ENCODE measurements around the gene FBN1. TPM values are rescaled to one million over a fixed set of nuclear protein-coding genes. Genes with fewer than 3 reads are reported as not detected.
A peak's percentile ranks its signal among the peaks of the same experiment; 100 is the strongest.

Gene FBN1
- total RNA-seq, 1 donor from 2014 or later = 6.9 TPM

GRCh38 chr15:48391950-48392349 is 253.6 kb downstream of the FBN1 start:
- no peak for ATAC-seq

- ATAC-seq = no peak
Observed at GRCh38 chr15:48389691-48390143, 255.8 kb downstream of the FBN1 start.

- no peak for ATAC-seq
Observed at GRCh38 chr15:48388910-48389309, 256.6 kb downstream of the FBN1 start.

- no peak for ATAC-seq
Observed at GRCh38 chr15:48388016-48388851, 257.3 kb downstream of the FBN1 start.

GRCh38 chr15:48385031-48385830 is 260.3 kb downstream of the FBN1 start:
- peak; percentile 97 for ATAC-seq

GRCh38 chr15:48384616-48385015 is 260.9 kb downstream of the FBN1 start:
- ATAC-seq = peak; percentile 83

GRCh38 chr15:48383031-48383430 is 262.5 kb downstream of the FBN1 start:
- no peak for ATAC-seq

- no peak for ATAC-seq
Observed at GRCh38 chr15:48381861-48382260, 263.6 kb downstream of the FBN1 start.

- no peak for ATAC-seq
Observed at GRCh38 chr15:48380198-48380597, 265.3 kb downstream of the FBN1 start.

GRCh38 chr15:48375767-48376166 is 269.7 kb downstream of the FBN1 start:
- ATAC-seq = no peak

GRCh38 chr15:48374472-48374871 is 271.0 kb downstream of the FBN1 start:
- ATAC-seq = no peak

GRCh38 chr15:48373821-48374451 is 271.6 kb downstream of the FBN1 start:
- peak; percentile 96 for ATAC-seq

- no peak for ATAC-seq
Observed at GRCh38 chr15:48371961-48372360, 273.5 kb downstream of the FBN1 start.

- no peak for ATAC-seq
Observed at GRCh38 chr15:48371550-48371949, 274.0 kb downstream of the FBN1 start.

- ATAC-seq = peak; percentile 46
Observed at GRCh38 chr15:48370460-48370859, 275.0 kb downstream of the FBN1 start.

GRCh38 chr15:48367483-48367882 is 278.0 kb downstream of the FBN1 start:
- no peak for ATAC-seq

- ATAC-seq = no peak
Observed at GRCh38 chr15:48366584-48367312, 278.8 kb downstream of the FBN1 start.

GRCh38 chr15:48365575-48365974 is 279.9 kb downstream of the FBN1 start:
- ATAC-seq = no peak

- ATAC-seq = no peak
Observed at GRCh38 chr15:48363474-48363873, 282.0 kb downstream of the FBN1 start.

- no peak for ATAC-seq
Observed at GRCh38 chr15:48361685-48362084, 283.8 kb downstream of the FBN1 start.

GRCh38 chr15:48360841-48361240 is 284.7 kb downstream of the FBN1 start:
- ATAC-seq = no peak

Data from esophagus mucosa (tissue), 1 donor.